ENCODE measurements around the gene KCNJ14.

KCNJ14 gene

GRCh38 chr19:48455171-48455907 lies at the start of gene KCNJ14:
Gene KCNJ14 (plus strand): TSS chr19:48455574. CDS start chr19:48461725, 6,151 bp downstream.
- no peak for DNase-seq

DNA sequence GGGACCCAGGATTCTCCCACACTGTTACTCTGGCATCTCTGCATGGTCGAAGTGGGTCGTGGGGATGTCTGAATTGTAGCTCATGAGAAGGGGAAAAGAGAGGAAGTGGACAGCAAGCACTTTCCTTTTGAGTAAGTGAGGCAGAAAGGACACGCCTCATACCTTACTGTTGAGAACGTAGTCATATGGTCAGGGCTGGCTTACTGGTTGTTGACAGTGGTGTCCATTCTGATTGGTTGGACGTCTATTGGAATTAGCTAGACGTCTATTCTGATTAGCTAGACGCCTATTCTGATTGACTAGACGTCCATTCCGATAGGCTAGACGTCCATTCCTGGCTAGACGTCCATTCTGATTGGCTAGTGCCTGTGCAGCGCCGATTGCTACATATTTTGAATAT lies 49.5 kb upstream of the KCNJ14 start:
- no peak for DNase-seq

GRCh38 chr19:48413879-48414587 lies 41.3 kb upstream of the KCNJ14 start:
- DNase-seq = no peak

GRCh38 chr19:48415395-48415794 lies 40.0 kb upstream of the KCNJ14 start:
- DNase-seq = peak; percentile 64

DNA sequence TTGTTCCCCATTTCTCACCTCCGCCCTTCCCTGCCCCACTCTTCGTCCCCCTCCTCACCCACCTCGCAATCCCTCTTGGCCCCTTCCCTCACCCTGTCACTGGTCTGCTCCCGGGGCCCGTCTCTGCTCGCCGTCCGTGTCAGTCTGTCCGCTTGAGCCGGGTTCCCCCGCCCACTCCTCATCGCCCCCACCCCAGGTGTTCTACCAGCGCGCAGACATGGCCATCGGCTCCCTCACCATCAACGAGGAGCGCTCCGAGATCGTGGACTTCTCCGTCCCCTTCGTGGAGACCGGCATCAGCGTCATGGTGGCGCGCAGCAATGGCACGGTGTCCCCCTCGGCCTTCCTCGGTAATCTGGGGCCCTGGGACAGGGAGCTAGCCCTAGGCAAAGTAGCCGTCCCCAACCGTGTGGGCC lies 39.6 kb upstream of the KCNJ14 start:
- no peak for DNase-seq

DNA sequence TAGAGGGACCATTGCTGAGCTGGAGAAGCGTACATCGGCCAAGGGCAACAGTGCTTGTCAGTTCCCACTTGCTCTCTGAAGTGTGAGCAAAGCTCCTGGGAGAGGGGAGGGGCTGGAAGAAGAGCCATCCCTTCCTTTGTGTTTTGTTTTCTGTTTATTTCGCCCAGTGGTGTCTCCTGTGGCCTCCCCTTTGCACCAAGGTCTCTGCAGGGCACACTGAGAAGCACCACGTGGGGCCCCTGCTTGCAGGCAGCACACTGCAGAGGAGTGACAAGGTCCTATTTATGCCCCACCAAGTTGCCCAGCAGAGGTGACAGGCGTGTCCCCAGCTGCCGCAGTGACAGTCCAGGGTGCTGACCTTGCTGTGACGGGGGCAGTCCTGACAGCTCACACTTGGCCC lies 38.0 kb upstream of the KCNJ14 start:
- no peak for DNase-seq

DNA sequence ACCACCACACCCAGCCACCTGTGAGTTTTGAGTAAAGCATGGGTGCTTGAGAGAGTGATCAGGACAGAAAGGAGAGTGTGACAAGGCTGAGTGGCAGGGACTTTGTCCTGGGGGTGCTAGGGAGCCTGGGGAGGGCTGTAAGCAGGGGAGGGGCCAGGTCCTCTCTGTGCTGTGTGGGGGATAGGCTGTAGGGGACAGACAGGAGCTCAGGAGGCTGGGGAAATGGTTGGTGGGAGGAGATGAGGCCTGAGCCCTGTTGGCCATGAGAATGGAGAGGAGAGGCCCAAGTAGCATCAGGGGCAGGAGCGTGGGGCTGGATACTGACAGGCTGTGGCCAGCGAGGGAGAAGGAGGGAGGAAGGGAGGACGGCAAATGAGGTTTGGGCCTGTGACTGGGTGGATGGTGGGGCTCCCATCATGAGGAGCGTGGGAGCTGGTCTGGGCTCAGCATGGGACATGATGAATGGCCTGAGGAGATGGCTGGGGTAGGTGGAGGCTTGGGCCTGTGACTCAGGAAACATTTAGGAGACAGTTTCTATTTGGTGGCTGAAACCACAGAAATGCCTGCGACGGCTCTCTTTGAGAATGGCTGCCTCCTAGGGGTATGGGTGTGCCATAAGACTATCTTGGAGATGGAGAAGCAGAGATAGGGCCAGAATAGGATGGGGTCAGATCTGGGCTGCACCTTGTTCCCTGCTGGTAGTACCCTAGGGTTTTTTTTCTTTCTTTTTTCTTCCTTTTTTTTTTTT lies 36.9 kb upstream of the KCNJ14 start:
- no peak for DNase-seq

- DNase-seq = peak; percentile 77
Observed at GRCh38 chr19:48419158-48419920, 36.0 kb upstream of the KCNJ14 start.

GRCh38 chr19:48421548-48421947 lies 33.8 kb upstream of the KCNJ14 start:
- no peak for DNase-seq

DNA sequence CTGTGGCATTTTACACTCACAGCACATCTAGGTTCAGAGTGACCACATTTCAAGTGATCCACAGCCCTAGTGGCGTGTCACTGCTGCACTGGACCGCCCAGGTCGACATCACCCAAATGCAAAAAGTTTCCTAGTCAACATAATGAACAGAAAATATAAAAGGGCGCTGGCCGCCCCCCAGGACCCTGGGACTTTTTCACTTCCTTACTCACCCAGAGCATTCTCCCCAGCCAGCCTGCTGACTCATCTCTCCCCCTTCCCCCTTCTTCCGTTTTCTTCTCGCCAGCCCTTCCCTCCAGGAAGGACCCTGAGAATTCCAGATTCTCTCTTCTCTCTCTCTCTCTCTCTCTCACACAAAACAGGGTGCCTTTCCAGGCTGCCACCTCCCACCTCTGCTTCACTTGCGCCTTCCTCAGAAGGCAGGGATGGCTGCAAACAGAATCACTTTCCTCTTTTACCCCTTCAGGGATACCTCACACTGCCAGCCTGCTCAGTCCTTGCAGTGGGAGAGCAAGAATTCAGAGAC lies 30.6 kb upstream of the KCNJ14 start:
- DNase-seq = no peak

DNA sequence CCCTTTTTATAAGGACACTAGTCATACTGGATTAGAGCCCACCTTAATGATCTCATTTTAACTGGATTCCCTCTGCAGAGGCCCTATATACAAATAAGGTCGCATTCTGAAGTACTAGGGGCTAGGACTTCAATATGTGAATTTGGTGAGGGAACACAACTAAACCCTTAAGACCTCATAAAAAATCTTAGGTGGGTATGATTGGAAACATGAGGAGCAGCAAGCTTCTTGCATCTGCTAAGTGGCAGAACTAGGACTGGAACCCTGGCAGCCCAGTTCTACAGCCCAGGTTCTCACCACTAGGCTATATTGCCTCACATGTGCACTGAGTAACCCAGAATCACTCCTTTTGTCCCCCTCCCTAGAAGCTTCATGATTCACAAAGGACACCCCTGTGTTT lies 26.7 kb upstream of the KCNJ14 start:
- DNase-seq = no peak

DNA sequence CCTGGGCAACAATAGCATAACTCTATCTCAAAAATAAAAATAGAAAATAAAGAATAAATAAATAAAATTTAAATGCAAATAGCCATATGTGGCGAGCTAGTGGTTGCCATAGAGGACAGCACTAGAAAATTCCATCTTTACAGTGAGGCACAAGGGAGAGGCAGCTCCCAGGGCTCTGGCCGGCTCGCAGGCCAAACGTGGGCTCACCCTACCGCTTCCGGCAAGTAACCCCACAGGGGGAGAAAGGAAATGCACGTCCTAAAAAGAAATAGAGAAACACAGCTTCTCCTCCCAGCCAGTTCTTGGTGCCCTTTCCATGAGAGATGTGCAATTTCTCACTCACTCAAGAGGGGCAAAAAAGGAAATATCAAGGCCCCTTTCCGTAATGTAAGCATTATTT lies 22.0 kb upstream of the KCNJ14 start:
- DNase-seq = no peak

- no peak for DNase-seq
Observed at GRCh38 chr19:48436586-48436985, 18.8 kb upstream of the KCNJ14 start.

- no peak for DNase-seq
Observed at GRCh38 chr19:48441360-48442050, 13.9 kb upstream of the KCNJ14 start.

DNA sequence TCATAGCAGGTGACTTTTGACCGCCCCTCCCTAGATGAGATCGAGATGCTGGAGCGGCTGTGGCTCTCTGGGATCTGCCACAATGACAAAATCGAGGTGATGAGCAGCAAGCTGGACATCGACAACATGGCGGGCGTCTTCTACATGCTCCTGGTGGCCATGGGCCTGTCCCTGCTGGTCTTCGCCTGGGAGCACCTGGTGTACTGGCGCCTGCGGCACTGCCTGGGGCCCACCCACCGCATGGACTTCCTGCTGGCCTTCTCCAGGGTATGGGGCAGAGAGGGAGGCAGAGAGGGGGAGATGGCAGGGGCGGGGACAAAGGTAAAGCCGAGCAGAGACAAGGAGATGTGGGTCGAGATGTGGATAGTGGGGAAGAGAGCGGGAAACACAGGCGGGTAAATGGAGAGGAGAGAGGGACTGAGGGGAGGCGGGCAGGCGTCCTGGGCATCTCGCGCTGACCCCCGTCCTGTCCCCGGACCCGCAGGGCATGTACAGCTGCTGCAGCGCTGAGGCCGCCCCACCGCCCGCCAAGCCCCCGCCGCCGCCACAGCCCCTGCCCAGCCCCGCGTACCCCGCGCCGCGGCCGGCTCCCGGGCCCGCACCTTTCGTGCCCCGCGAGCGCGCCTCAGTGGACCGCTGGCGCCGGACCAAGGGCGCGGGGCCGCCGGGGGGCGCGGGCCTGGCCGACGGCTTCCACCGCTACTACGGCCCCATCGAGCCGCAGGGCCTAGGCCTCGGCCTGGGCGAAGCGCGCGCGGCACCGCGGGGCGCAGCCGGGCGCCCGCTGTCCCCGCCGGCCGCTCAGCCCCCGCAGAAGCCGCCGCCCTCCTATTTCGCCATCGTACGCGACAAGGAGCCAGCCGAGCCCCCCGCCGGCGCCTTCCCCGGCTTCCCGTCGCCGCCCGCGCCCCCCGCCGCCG lies 13.0 kb upstream of the KCNJ14 start:
- DNase-seq = no peak

GRCh38 chr19:48443256-48443655 lies 12.1 kb upstream of the KCNJ14 start:
- DNase-seq = no peak

DNA sequence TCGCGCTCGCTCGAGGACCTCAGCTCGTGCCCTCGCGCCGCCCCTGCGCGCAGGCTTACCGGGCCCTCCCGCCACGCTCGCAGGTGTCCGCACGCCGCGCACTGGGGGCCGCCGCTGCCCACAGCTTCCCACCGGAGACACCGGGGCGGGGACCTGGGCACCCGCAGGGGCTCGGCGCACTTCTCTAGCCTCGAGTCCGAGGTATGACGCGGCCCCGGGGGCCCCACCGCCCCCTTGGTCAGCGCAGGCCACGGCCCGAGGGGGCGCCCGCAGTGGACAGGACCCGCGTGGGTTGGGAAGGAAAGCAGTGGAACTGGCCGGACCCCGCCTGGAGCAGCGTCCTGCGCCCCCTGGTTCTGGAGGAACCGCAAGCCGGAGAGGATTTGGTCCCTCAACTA lies 11.6 kb upstream of the KCNJ14 start:
- no peak for DNase-seq

DNA sequence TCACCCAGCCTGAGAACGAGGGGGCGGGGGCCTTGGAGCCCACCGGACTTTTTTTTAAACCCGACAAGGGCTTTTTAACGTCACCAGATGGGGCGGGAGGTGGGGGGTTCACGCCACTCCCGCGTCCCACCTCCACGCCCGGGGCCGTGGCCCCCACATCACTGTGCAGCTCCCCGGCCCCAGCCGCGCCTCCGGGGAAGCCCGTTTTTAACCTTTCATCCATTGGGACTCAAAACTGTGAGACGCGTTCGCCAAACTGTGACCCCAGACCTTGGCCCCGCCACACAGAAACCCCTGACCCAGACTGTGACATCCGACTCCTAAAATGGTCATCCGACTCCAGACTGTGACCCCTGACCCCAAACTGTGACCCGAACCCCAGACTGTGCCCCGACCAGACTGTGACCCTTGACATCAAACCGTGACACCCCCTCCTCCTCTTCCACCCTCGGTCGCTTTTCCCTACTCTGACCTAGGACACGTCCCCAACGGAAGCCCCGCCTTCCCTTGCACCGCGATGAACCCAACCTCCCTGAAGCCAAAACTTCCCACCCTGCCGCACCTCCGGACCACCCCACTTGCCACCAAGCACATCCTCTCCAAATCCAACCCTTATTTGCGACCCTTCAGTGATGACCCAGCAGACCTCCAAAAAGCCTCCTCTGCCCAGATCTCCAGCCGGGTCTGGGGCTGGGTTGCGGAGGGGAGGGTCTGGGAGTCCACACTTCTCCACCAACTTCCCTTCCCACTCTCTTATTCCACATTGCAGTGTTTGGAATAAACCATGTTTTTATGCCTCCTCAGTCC lies 11.0 kb upstream of the KCNJ14 start:
- DNase-seq = no peak

GRCh38 chr19:48444936-48445200 lies 10.5 kb upstream of the KCNJ14 start:
- DNase-seq = no peak

DNA sequence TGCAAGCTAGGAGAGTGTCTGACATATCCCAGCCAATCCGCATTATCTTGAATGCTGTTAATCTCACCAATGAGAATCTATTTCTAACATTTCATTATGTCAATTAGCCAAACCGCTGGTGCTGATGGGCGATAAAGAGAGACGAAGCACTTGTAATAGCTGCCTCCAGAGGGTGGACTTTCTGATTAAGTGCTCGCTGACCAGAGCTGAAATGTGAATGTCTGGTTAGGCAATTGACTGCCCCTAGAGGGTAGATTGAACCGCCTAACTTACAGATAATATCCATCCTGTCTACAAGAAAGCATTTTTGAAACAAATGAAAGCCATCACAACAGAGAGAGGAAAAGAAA lies 10.1 kb upstream of the KCNJ14 start:
- peak; percentile 13 for DNase-seq

Data from activated naive CD4-positive, alpha-beta T cell treated with Interleukin-2 at 50 U/mL for 16 hours (primary cell).